ENCODE data around the gene DRC3.
"Not testable (repeated sequence)": the region's sequence is repeated elsewhere in the genome, so short reads cannot be mapped to it uniquely, and the experiment has no call there.

The DRC3 gene

DNA sequence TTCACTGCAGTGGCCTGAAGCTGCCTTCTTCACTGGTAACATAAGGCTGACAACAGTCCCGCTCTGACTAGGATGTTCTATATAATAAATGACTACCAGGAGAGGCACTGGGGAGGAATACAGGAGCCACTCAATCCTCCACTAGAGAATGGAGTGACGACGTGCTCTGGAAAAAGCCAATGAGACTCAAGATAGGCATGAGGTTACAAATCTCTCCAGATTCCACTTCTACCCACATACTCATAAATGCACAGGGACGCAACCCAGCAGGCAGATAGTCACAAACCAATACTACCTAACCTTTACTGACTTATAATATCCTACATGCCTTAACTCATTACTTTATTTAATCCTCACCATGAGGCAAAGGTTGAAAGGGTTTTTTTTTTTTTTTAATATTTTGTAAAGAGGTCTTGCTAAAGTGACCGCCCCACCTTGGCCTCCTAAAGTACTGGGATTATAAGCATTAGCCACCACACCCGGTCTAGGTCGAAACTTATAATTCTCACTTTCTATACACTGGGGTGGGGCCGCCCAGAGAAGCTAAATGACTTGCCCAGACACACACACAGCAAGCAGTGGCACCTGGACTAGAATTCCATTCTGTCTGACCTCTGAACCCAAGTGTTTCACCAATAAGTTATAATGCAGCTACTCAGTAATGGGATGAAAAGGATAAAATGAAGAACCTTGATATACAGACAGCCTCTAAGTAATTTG lies 34.1 kb upstream of the DRC3 start:
- H3K23ac ChIP-seq (ENCODE audit: low read depth, low read length, poor library complexity), result no peak overlapping the region
- no peak overlapping the region for H3K27ac ChIP-seq (replicated peaks; ENCODE audit: low read length)
- H3K18ac ChIP-seq (ENCODE audit: low read length), result no peak overlapping the region
- H3K4me1 ChIP-seq (ENCODE audit: control insufficient read depth in 2 of 2, insufficient read depth in 1 of 2, low read depth in 1 of 2, low read length in 2 of 2), result peaks cover 33 to 58% of the 10 kb centered on the region in 2 donors
- H2BK12ac ChIP-seq (ENCODE audit: low read length), result no peak overlapping the region
- no peak overlapping the region for H4K8ac ChIP-seq (ENCODE audit: low read depth, low read length)
- no peak overlapping the region for H2BK15ac ChIP-seq (ENCODE audit: low read length)
- H3K4ac ChIP-seq (ENCODE audit: low read length), result no peak overlapping the region
- no peaks in the 10 kb centered on the region for H3K36me3 ChIP-seq (replicated peaks in 1 of 2; ENCODE audit: control insufficient read depth in 2 of 2, insufficient read depth in 2 of 2, low read length in 2 of 2)
- H2AFZ ChIP-seq (ENCODE audit: low read length), result no peak overlapping the region
- H3K9me3 ChIP-seq (replicated peaks in 1 of 2; ENCODE audit: control insufficient read depth in 2 of 2, insufficient read depth in 1 of 2, low read depth in 1 of 2, low read length in 2 of 2), result no peaks in the 10 kb centered on the region
- DNase-seq (ENCODE audit: low spot score), result no peak
- no peak overlapping the region for H2BK120ac ChIP-seq (ENCODE audit: low read depth, low read length)
- H3K79me1 ChIP-seq (ENCODE audit: low read depth, low read length), result no peaks in the 10 kb centered on the region
- H2AK5ac ChIP-seq (ENCODE audit: low read depth, low read length), result no peak overlapping the region
- no peak overlapping the region for H3K9ac ChIP-seq (ENCODE audit: low read depth, low read length, poor library complexity)
- H3K4me2 ChIP-seq (ENCODE audit: insufficient read depth, low read length, poor library complexity, severe bottlenecking), result no peak overlapping the region
- H3K27me3 ChIP-seq (ENCODE audit: control insufficient read depth in 3 of 3, insufficient read depth in 3 of 3, low read depth in 1 of 3, low read length in 3 of 3), result no peaks in the 10 kb centered on the region
- H3K4me3 ChIP-seq (ENCODE audit: low read length in 2 of 2), result no peak overlapping the region
- no peak overlapping the region for H4K91ac ChIP-seq (ENCODE audit: low read depth, low read length, poor library complexity)
- no CpG with 5 or more reads among the region's 8 CpGs for WGBS, 2 donors (ENCODE audit: extremely low coverage in 2 of 2, insufficient read length in 2 of 2, insufficient replicate concordance in 1 of 2)
- no peak overlapping the region for H3K14ac ChIP-seq (ENCODE audit: low read length)
- H2BK5ac ChIP-seq (ENCODE audit: low read length), result no peak overlapping the region

- not testable (repeated sequence) for H3K23ac ChIP-seq (ENCODE audit: low read depth, low read length, poor library complexity); H3K79me1 ChIP-seq (ENCODE audit: low read depth, low read length); H2BK15ac ChIP-seq (ENCODE audit: low read length); H3K36me3 ChIP-seq (replicated peaks in 1 of 2; ENCODE audit: control insufficient read depth in 2 of 2, insufficient read depth in 2 of 2, low read length in 2 of 2); H3K27me3 ChIP-seq (ENCODE audit: control insufficient read depth in 3 of 3, insufficient read depth in 3 of 3, low read depth in 1 of 3, low read length in 3 of 3); H3K4me2 ChIP-seq (ENCODE audit: insufficient read depth, low read length, poor library complexity, severe bottlenecking); H3K4ac ChIP-seq (ENCODE audit: low read length); H4K91ac ChIP-seq (ENCODE audit: low read depth, low read length, poor library complexity); H2BK12ac ChIP-seq (ENCODE audit: low read length); H3K18ac ChIP-seq (ENCODE audit: low read length); H2BK120ac ChIP-seq (ENCODE audit: low read depth, low read length); H4K8ac ChIP-seq (ENCODE audit: low read depth, low read length); H2AFZ ChIP-seq (ENCODE audit: low read length); H3K9me3 ChIP-seq (replicated peaks in 1 of 2; ENCODE audit: control insufficient read depth in 2 of 2, insufficient read depth in 1 of 2, low read depth in 1 of 2, low read length in 2 of 2); H3K9ac ChIP-seq (ENCODE audit: low read depth, low read length, poor library complexity); H2BK5ac ChIP-seq (ENCODE audit: low read length); H3K4me3 ChIP-seq (ENCODE audit: low read length in 2 of 2); DNase-seq (ENCODE audit: low spot score); H2AK5ac ChIP-seq (ENCODE audit: low read depth, low read length); H3K14ac ChIP-seq (ENCODE audit: low read length); H3K27ac ChIP-seq (replicated peaks; ENCODE audit: low read length)
- peaks cover 35 to 66% of the 10 kb centered on the region in 2 donors for H3K4me1 ChIP-seq (ENCODE audit: control insufficient read depth in 2 of 2, insufficient read depth in 1 of 2, low read depth in 1 of 2, low read length in 2 of 2)
- WGBS, 2 donors (ENCODE audit: extremely low coverage in 2 of 2, insufficient read length in 2 of 2, insufficient replicate concordance in 1 of 2), result no CpG with 5 or more reads among the region's 7 CpGs
Observed at GRCh38 chr17:17939941-17940340, 32.7 kb upstream of the DRC3 start.

GRCh38 chr17:17940441-17940911 lies 32.2 kb upstream of the DRC3 start:
- no peak overlapping the region for H3K4me2 ChIP-seq (ENCODE audit: insufficient read depth, low read length, poor library complexity, severe bottlenecking)
- H3K4ac ChIP-seq (ENCODE audit: low read length), result no peak overlapping the region
- H2AFZ ChIP-seq (ENCODE audit: low read length), result no peak overlapping the region
- H2BK120ac ChIP-seq (ENCODE audit: low read depth, low read length), result no peak overlapping the region
- WGBS, 2 donors (ENCODE audit: extremely low coverage in 2 of 2, insufficient read length in 2 of 2, insufficient replicate concordance in 1 of 2), result no CpG with 5 or more reads among the region's 3 CpGs
- H3K18ac ChIP-seq (ENCODE audit: low read length), result no peak overlapping the region
- H3K79me1 ChIP-seq (ENCODE audit: low read depth, low read length), result no peaks in the 10 kb centered on the region
- H3K14ac ChIP-seq (ENCODE audit: low read length), result no peak overlapping the region
- DNase-seq (ENCODE audit: low spot score), result no peak
- H3K36me3 ChIP-seq (replicated peaks in 1 of 2; ENCODE audit: control insufficient read depth in 2 of 2, insufficient read depth in 2 of 2, low read length in 2 of 2), result no peaks in the 10 kb centered on the region
- H3K4me3 ChIP-seq (ENCODE audit: low read length in 2 of 2), result no peak overlapping the region
- H3K9me3 ChIP-seq (replicated peaks in 1 of 2; ENCODE audit: control insufficient read depth in 2 of 2, insufficient read depth in 1 of 2, low read depth in 1 of 2, low read length in 2 of 2), result no peaks in the 10 kb centered on the region
- no peak overlapping the region for H4K91ac ChIP-seq (ENCODE audit: low read depth, low read length, poor library complexity)
- no peak overlapping the region for H2BK12ac ChIP-seq (ENCODE audit: low read length)
- no peak overlapping the region for H2BK5ac ChIP-seq (ENCODE audit: low read length)
- H2AK5ac ChIP-seq (ENCODE audit: low read depth, low read length), result no peak overlapping the region
- no peak overlapping the region for H4K8ac ChIP-seq (ENCODE audit: low read depth, low read length)
- H3K23ac ChIP-seq (ENCODE audit: low read depth, low read length, poor library complexity), result no peak overlapping the region
- no peaks in the 10 kb centered on the region for H3K27me3 ChIP-seq (ENCODE audit: control insufficient read depth in 3 of 3, insufficient read depth in 3 of 3, low read depth in 1 of 3, low read length in 3 of 3)
- H2BK15ac ChIP-seq (ENCODE audit: low read length), result no peak overlapping the region
- no peak overlapping the region for H3K27ac ChIP-seq (replicated peaks; ENCODE audit: low read length)
- peaks cover 31 to 61% of the 10 kb centered on the region in 2 donors for H3K4me1 ChIP-seq (ENCODE audit: control insufficient read depth in 2 of 2, insufficient read depth in 1 of 2, low read depth in 1 of 2, low read length in 2 of 2)
- no peak overlapping the region for H3K9ac ChIP-seq (ENCODE audit: low read depth, low read length, poor library complexity)

- Histone ChIP-seq H3K14ac (ENCODE audit: low read length) (no peak overlapping the region), H4K91ac (ENCODE audit: low read depth, low read length, poor library complexity) (no peak overlapping the region), H3K36me3 (replicated peaks in 1 of 2; ENCODE audit: control insufficient read depth in 2 of 2, insufficient read depth in 2 of 2, low read length in 2 of 2) (no peaks in the 10 kb centered on the region), H2BK15ac (ENCODE audit: low read length) (no peak overlapping the region), H2BK12ac (ENCODE audit: low read length) (no peak overlapping the region), H3K4me1 (ENCODE audit: control insufficient read depth in 2 of 2, insufficient read depth in 1 of 2, low read depth in 1 of 2, low read length in 2 of 2) (peaks cover 27 to 56% of the 10 kb centered on the region in 2 donors), H3K4me2 (ENCODE audit: insufficient read depth, low read length, poor library complexity, severe bottlenecking) (no peak overlapping the region), H3K27me3 (ENCODE audit: control insufficient read depth in 3 of 3, insufficient read depth in 3 of 3, low read depth in 1 of 3, low read length in 3 of 3) (no peaks in the 10 kb centered on the region), H3K4ac (ENCODE audit: low read length) (no peak overlapping the region), H3K18ac (ENCODE audit: low read length) (no peak overlapping the region), H4K8ac (ENCODE audit: low read depth, low read length) (no peak overlapping the region), H2AFZ (ENCODE audit: low read length) (no peak overlapping the region), H3K79me1 (ENCODE audit: low read depth, low read length) (no peaks in the 10 kb centered on the region), H2BK120ac (ENCODE audit: low read depth, low read length) (no peak overlapping the region), H3K27ac (replicated peaks; ENCODE audit: low read length) (no peak overlapping the region), H3K4me3 (ENCODE audit: low read length in 2 of 2) (no peak overlapping the region), H2AK5ac (ENCODE audit: low read depth, low read length) (no peak overlapping the region), H3K9me3 (replicated peaks in 1 of 2; ENCODE audit: control insufficient read depth in 2 of 2, insufficient read depth in 1 of 2, low read depth in 1 of 2, low read length in 2 of 2) (no peaks in the 10 kb centered on the region), H3K9ac (ENCODE audit: low read depth, low read length, poor library complexity) (no peak overlapping the region), H2BK5ac (ENCODE audit: low read length) (no peak overlapping the region), H3K23ac (ENCODE audit: low read depth, low read length, poor library complexity) (no peak overlapping the region)
- no CpG with 5 or more reads among the region's 5 CpGs for WGBS, 2 donors (ENCODE audit: extremely low coverage in 2 of 2, insufficient read length in 2 of 2, insufficient replicate concordance in 1 of 2)
- DNase-seq (ENCODE audit: low spot score), result no peak
Observed at GRCh38 chr17:17941015-17941414, 31.6 kb upstream of the DRC3 start.

Data from neuronal stem cell (in vitro differentiated cells).